Frontal cortex (tissue), 4 donors: Measurements from ENCODE around the gene MRO. TPM values are rescaled to one million over a fixed set of nuclear protein-coding genes. Genes with fewer than 3 reads are reported as not detected.
A peak's percentile ranks its signal among the peaks of the same experiment; 100 is the strongest.
"Not testable (repeated sequence)": the region's sequence is repeated elsewhere in the genome, so short reads cannot be mapped to it uniquely, and the experiment has no call there.

Experiments
- DNase-seq, 2 donors: peaks; one replicate each; pipeline ENCODE4 v3.0.0; 2012; ENCODE audit warnings: low spot score in 2 of 2
- FAIRE-seq: peaks from 2 replicates; lab custom pipeline; 2012; peaks lifted over from hg19 to GRCh38; lab: Jason Lieb, UNC
- total RNA-seq: library from RNA; depleted of rRNA; stranded (reverse); fragments of >200 nt; gene quantifications from one replicate; pipeline ENCODE4 v1.2.3, GENCODE V29; 2014
- donor health status: control.
- donor health status: control.
- donor health status: control.

Gene MRO
- total RNA-seq, 1 donor from 2014 or later, result 0.82 TPM

- FAIRE-seq, result no peak
These were observed 23.3 kb downstream of the MRO start for GRCh38 chr18:50796495-50796894.

GRCh38 chr18:50793641-50794565 is 25.9 kb downstream of the MRO start:
- no peak for FAIRE-seq
- no peak for DNase-seq

More at GRCh38 chr18:50796495-50796894, 23.3 kb downstream of the MRO start:
- DNase-seq, result no peak

- FAIRE-seq (peak; percentile 74), DNase-seq (no peak)
These were observed 26.9 kb downstream of the MRO start for GRCh38 chr18:50792885-50793284.

- DNase-seq, result no peak
- no peak for FAIRE-seq
These were observed 28.0 kb downstream of the MRO start for GRCh38 chr18:50791599-50792438.

DNA sequence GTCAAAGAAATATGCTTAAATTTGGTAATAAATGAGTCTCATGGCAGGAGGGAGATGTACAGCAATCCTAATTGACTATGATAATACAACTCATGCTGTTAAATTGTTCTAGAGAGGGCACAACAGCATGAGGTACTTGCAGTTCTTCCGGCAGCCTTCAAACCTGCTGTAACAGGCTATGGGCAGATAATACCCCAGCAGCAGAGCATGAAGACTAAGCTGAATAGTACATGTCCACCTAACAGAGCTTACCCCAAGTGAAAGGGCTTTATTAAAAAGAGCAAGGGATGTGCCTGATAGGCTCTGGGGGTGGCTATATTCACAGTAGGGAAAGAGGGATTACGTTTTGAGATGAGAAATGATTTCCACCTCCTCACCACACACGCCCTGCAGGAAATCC is 28.9 kb downstream of the MRO start:
- no peak for FAIRE-seq
- no peak for DNase-seq

DNA sequence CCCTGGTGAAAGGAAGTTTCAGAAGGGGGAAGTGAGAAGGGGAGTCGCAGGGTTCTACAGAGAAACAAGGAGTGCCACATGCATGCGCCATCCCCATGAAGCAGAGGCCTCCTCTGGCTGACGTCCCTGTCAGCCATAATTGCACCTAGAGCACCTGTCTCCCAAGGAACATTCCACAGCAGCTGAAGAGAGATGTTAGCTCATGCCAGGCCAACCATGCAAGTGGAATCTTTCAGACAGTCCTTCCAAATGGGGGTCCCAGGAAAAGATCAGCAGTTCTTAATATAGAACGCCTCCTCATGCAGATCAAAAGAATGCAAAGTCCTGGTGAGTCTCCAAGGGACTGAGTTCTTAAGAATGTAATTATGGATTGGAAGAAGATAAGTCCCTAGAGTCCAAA is 29.6 kb downstream of the MRO start:
- DNase-seq (no peak), FAIRE-seq (no peak)

- no peak for DNase-seq
- no peak for FAIRE-seq
These were observed 31.5 kb downstream of the MRO start for GRCh38 chr18:50788284-50788683.

GRCh38 chr18:50786864-50787263 is 33.0 kb downstream of the MRO start:
- FAIRE-seq, result no peak

DNA sequence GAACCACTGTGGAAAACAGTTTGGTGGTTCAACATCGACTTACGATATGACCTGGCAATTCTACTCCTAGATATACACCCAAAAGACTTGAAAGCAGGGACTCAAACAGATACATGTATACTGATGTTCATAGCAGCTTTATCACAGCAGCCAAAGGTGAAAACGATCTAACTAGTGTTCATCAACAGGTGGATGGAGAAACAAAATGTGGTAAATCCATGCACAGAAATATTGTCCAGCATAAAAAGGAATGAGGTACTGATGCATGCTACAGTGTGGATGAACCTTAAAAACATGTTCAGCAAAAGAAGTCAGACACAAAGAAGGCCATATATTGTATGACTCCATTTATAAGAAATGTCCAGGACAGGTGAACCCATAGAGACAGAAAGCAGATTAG is 36.3 kb downstream of the MRO start:
- DNase-seq, result no peak
- FAIRE-seq, result no peak

More at GRCh38 chr18:50786864-50787263, 33.0 kb downstream of the MRO start:
- no peak for DNase-seq

- not testable (repeated sequence) for DNase-seq, FAIRE-seq
These were observed 40.8 kb downstream of the MRO start for GRCh38 chr18:50779021-50779420.

DNA sequence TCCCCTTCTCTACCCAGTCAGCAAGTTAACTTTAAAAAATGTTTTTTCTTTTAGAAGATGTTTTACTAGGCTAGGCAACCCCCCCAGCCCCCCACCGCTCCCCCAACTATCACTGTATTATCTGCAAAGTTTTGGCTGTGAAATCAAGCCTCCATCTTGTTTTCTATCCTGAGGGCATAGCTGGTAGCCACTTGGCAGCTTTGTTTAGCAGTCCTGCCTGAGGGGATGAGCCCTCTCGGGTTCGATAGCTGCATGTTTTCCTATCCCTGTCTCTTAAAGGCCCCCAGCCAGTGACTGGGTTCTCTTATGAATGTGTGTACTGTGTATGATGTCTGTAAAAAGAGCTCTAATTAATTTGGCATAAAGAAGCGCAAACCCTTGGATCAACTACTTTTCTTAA is 43.4 kb downstream of the MRO start:
- DNase-seq (no peak), FAIRE-seq (no peak)

- FAIRE-seq (no peak), DNase-seq (no peak)
These were observed 44.1 kb downstream of the MRO start for GRCh38 chr18:50775726-50776125.

DNA sequence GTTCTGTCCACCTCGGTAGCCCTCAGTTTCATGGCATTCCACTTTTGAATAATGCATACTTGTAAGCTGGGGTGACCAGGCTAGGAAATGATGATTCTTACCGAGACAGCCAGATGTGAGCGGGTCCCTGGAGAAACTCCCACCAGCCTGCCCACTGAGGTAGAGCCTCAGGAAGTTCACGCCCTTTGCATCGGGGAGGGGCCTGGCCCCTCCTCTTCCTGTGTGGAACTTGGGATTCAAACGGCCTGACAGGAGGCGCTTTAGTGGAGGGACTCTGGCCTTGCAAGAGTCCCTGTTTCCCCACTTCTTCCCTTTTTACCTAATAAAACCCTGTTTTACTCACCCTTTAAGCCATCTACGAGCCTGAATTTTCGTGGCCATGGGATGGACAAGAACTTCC is 44.6 kb downstream of the MRO start:
- no peak for FAIRE-seq
- DNase-seq, result no peak

GRCh38 chr18:50769463-50769862 is 50.4 kb downstream of the MRO start:
- FAIRE-seq, result no peak

DNA sequence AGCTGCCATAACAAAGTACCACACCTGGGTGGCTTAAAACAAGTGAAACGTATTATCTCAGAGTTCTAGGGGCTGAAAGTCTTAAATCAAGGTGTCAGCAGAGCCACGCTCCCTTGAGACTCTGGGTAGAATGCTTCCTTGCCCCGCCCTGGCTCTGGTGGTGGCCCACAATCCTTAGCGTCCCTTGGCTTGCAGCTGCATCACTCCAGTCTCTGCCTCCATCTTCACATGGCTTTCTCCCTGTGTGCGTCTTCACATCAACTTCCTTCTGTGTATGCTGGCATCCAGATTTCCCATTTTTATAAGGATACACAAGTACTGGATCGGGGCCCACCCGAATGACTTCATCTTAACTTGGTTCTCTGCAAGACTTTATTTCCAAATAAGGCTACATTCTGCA is 62.5 kb downstream of the MRO start:
- DNase-seq (no peak), FAIRE-seq (no peak)

More at GRCh38 chr18:50769463-50769862, 50.4 kb downstream of the MRO start:
- DNase-seq, result no peak

GRCh38 chr18:50754297-50754696 is 65.5 kb downstream of the MRO start:
- DNase-seq, result no peak
- FAIRE-seq, result no peak

GRCh38 chr18:50753311-50753710 is 66.5 kb downstream of the MRO start:
- DNase-seq (no peak), FAIRE-seq (no peak)

DNA sequence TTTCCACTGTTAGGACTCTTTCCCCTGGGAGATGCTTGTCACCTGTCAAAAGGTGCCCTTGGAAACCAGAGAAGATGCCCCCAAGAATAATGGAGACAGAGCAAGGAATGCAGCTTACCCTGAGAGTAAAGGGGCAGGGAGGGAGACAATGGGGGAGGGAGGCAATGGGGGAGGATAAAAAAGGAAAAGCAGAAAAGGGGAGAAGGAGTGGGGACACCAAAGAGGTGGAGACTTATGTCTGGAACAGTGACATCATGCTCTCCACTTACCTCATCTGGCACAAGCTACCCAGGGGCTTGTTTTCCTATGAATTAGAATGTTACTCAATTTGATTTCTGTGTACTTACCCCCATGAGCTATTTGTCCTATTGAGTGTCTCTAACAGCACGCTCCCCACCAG is 67.9 kb downstream of the MRO start:
- DNase-seq, result no peak
- no peak for FAIRE-seq

DNA sequence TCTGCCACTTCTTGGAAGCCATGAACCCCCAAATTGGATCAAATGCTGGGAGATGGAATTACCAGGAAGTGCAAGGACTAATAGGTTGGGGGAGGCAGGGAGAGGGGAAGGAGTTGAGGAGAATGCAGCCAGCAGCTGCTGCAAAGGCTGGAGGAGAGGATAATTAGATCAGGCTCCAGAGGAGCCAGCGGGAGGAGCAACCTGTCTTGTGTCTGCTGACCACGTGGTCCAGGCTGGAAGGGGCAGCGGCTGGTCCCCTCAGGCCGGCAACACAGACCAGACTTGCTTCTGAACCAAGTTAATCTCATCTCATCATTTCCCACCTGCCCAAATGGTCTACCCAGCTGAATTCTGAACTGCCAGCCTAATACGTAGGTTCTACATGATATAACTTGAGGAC is 68.3 kb downstream of the MRO start:
- FAIRE-seq, result no peak
- no peak for DNase-seq

DNA sequence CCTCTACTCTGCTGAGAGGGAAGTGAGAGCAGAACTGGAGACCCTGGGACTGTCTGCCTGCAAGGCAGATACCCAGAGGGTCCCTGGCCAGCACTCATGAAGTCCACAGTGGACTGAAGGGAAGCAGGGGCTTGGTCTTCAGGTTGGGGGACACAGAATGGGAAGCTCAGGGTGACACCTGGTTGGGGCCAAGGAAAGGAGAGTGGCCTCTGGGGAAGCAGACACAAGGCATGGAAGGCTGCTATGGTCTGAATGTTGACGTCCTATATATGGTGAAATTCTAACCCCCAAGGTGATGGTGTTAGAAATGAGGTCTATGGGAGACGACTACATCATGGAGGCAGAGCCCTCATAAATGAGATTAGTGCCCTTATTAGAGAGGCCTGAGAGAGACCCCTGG is 69.3 kb downstream of the MRO start:
- no peak for FAIRE-seq
- no peak for DNase-seq

- DNase-seq (no peak), FAIRE-seq (no peak)
These were observed 69.9 kb downstream of the MRO start for GRCh38 chr18:50749945-50750344.
